NB4 (cell line): Measurements from ENCODE around the gene RIOK2.

Experiments used
- POLR2A ChIP-seq: IDR thresholded peaks from 2 replicates; pipeline ENCODE4 v1.6.1; 2011; ENCODE audit warnings: mild to moderate bottlenecking; ENCODE audit not compliant: insufficient read length; ENCODE audit errors: extremely low read depth
- TF ChIP-seq, protein P1 (sequence below): IDR thresholded peaks from one replicate; pipeline ENCODE4 v1.5.1; 2012; ENCODE audit warnings: low read depth, low read length

DNA sequence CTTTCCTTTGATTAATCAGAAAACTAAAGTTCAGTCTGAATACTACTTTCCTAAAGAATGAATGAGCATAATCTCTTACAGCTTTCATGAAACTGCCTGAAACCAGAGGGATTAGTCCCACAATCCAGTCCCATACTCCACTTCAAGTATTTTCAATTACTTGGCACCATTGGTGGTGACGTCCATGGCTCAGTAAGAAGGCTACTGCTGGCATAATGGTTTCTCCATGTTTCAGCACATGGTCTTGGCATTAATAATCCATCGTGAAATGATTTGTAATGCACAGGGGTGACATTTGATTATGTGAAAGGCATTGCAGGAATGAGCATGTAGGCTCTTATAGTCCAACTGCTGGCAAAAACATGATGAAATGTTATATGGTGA lies 64.0 kb downstream of the RIOK2 start:
- TF ChIP-seq, protein P1, sequence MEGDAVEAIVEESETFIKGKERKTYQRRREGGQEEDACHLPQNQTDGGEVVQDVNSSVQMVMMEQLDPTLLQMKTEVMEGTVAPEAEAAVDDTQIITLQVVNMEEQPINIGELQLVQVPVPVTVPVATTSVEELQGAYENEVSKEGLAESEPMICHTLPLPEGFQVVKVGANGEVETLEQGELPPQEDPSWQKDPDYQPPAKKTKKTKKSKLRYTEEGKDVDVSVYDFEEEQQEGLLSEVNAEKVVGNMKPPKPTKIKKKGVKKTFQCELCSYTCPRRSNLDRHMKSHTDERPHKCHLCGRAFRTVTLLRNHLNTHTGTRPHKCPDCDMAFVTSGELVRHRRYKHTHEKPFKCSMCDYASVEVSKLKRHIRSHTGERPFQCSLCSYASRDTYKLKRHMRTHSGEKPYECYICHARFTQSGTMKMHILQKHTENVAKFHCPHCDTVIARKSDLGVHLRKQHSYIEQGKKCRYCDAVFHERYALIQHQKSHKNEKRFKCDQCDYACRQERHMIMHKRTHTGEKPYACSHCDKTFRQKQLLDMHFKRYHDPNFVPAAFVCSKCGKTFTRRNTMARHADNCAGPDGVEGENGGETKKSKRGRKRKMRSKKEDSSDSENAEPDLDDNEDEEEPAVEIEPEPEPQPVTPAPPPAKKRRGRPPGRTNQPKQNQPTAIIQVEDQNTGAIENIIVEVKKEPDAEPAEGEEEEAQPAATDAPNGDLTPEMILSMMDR, result no peak
- TF ChIP-seq POLR2A, result no peak
